Measurements from ENCODE around the gene SNX9.
"Not testable (repeated sequence)": the region's sequence is repeated elsewhere in the genome, so short reads cannot be mapped to it uniquely, and the experiment has no call there.

SNX9 gene

DNA sequence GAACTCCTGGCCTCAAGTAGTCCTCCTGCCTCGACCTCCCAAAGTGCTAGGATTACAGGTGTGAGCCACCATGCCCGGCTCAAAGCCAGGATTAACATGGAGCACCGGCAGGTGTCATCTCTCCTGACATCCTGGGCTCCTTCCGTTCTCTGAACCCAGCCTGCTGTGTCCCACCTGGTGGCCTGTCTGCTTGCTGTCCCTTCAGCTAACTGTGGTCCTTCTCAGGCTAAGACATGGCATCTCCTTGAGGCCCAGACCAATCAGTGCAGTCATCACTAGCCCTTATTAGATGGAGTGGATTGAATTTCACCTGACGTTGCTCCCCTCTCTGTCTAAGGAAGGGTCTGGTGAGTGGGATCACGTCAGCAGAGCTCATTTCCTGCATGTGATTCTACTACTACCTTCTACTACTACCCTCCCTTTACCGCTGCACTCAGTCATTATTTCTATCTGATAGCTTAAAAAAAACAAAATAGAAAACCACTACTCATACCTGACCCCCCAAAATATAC, 130.6 kb downstream of the SNX9 start:
- no peak for DNase-seq (ENCODE audit: low read depth, low spot score)

DNA sequence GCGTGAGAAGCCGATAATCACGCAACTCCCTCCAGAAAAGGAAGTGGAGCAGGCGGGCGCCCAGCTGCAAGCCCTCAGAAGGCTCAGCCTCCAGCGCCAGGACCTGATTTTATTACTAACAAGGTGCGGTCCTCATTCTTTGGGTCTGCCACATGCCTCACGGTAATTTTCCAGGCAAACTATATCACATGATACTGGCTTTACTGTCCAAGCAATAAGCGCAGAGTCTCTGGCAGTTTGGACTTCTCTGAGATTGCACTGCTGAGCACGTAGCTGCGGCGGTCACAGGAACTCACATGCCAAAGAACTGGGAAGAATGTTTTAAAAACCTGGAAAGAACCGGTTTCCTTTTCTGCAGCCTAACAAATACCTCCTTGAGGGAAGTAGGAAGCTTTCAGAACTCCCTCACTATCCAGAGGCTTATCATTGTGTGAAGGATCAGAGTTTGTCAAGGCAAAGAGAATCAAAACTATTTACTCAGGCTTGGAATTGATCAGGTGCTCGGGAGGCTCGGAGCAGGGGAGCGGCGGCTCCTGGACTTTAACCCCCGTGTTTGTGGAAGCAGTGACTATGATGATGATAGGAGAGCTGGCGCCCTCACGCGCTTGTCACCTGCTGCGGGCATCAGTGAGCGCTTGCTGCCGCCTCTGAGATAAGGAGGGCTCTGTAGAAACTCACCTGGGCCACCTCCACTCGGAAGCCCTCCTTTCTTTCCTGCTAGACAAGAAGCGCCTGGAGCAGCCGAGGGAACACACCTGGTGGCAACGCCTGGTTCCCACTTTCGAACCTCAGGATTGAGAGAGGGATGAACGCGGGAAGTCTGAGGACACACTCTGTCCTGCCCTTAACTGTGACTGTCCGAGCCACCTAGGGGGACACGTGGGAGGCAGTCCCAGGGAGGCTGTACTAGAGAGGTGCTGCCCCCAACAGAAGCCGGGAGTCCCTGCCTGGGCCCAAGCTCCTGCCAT, 131.4 kb downstream of the SNX9 start:
- DNase-seq (ENCODE audit: low read depth, low spot score), result no peak

DNA sequence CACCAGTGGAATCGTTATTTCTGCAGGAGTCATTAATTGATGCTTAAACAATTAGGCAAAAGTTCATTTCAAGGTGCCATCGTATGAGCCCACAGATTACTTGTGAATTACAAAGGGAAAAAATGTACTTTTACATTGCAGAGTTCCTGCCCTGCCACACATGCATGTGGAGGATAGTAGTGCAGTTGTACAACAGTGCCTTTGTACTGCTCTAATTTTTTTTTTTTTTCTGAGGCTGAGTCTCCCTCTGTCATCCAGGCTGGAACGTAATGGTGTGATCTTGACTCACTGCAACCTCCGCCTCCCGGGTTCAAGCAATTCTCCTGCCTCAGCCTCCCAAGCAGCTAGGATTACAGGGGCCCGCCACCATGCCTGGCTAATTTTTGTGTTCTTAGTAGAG, 132.6 kb downstream of the SNX9 start:
- no peak for DNase-seq (ENCODE audit: low read depth, low spot score)

DNA sequence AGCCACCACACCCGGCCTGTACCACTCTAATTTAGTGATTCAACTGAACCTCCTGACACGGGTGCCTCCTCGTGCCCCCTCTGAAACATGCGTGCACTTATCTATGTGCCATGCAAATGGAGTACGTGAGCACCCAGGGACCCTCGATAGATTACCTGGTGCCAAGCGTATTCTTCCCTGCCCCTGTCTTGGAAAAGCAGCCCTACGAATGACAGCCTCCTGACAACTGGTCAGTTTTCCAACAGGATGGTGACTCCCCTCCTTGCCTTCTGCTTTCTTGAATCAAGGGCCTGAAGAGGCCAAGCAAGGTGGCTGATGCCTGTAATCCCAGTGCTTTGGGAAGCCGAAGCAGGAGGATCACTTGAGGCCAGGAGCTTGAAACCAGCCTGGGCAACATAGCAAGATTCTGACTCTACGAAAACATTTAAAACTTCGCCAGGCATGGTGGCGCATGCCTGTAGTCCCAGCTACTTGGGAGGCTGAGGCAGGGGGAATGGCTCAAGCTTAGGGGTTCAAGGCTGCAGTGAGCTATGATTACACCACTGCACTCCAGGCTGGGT, 133.2 kb downstream of the SNX9 start:
- no peak for DNase-seq (ENCODE audit: low read depth, low spot score)

DNA sequence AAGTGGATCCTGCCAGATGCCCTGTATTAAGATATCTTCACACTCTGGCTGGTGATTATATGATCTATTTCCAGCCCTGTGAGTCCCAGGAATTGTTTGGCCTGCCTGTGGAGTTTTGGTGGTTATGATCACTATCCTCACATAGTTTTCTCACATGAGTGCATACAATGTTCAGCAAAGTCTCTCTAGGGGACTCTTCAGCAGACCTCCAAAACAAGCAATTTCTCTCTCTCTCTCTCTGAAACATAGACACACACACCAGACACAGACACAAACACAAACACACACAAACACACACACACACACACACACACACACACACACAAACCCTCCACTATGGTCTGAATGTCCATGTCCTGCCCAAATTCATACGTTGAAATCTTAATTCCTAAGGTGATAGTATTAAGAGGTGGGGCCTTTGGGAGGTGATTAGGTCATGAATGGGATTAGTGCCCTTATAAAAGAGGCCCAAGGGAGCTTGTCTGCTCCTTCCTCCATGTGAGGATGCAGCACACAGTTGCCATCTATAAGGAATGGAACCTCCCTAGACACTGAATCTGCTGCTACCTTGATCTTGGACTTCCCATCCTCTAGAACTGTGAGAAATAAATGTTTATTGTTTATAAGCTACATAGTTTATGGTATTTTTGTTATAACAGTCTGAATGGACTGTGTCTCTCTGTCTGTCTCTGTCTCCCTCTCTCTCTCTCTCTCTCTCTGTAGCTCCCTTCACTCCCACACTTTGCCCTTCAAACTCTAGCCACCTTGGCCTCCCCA, 136.6 kb downstream of the SNX9 start:
- no peak for DNase-seq (ENCODE audit: low read depth, low spot score)

DNA sequence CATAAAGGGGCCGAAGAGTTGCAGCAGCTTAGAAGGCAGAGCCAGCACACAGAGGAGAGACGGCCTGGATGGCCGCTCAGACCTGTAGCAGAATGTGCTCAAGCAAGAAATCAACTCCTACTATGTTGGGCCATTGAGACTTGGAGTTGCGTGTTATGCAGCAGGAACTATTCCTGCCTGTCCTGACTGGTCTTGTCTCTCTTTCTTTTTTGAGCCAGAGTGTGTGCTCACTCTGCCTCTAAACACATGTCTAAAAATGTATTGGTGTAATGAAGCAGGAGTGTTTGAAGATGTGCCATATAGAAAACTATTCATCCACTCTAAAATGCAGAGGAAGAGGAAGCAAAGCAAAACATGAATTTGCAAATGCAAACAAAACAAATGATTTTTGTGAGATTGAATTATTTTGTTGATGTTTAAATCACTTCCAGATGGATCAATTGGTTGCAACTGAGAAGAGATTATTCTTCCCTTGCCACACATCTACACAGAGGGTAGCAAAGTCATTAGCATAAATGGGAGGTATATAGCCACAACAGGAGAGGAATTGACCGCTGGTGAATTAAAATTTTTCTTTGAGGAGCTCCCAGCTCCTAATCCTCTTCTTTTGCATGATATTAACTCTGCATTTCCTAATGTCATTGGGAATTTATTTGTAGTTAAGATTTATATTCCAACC, 138.2 kb downstream of the SNX9 start:
- no peak for DNase-seq (ENCODE audit: low read depth, low spot score)

DNA sequence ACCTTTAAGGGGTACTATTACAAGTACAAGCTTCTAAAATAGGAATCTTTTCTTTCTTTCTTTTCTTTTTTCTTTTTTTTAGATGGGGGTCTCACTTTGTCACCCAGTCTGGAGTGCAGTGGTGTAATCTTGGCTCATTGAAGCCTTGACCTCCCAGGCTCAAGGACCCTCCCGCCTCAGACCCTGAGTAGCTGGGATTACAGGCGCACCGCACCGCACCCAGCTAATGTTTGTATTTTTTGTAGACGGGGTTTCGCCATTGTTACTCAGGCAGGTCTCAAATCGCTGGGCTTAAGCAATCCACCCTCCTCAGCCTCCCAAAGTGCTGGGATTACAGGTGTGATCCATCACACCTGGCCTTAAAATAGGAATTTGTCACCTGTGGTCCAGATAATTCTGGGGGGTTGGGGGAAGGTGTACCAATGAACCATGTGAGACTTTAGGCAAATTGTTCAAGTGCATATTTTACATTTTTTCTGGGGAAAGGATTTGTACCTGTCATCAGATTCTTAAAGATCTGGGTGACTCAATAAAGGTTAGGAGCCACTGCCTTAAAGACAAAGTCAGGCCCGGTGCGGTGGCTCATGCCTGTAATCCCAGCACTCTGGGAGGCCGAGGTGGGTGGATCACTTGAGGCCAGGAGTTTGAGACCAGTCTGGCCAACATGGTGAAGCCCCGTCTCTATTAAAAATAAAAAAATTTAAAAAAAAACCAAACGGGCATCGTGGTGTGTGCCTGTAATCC, 139.0 kb downstream of the SNX9 start:
- no peak for DNase-seq (ENCODE audit: low read depth, low spot score)

DNA sequence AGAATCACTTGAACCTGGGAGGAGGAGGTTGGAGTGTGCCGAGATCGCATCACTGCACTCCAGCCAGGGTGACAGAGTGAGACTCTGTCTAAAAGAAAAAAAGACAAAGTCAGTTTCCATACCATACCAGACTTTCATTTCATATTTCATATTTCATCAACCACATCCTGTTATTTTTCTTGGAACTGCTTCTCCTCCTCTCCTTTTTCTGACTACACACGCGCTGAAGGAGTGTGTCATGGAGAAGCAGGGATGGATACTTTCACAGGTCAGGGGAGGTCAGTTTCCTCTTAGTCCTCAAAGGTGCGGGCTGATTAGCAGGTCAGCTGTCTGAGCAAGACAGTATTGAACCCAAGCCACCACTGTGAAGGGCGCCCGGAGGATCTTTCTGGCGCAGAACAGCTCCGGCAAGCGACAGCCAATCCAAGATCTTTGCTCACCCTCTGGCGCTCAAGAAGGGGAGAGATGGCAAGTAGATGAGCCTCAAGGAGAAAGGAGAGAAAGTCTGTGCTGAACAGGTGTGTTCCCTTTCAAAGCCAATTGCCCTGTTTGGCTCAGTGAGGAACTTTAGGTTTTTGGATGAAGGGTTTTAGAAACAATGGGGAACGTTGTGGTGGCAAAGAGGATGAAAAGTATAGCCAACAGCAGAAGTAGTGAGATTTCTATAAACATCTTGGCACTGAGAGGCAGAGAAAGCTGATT, 139.7 kb downstream of the SNX9 start:
- no peak for DNase-seq (ENCODE audit: low read depth, low spot score)

DNA sequence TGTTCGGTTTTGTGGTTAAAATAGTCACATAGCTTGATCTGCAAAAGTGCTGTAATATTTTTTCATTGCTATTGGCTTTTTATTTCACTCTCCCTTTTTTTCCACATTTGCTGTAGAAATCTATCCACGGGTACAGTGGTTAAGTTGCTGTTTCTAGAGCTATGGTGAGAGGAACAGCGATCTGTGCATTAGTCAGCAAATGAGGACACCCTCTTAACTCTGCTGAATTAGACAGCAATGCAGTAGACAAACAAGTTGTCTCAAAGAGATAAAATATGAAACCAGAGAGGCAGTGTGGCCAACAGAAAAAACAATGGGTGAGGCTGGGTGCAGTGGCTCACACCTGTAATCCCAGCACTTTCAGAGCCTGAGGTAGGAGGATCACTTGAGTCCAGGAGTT, 141.1 kb downstream of the SNX9 start:
- DNase-seq (ENCODE audit: low read depth, low spot score), result no peak

DNA sequence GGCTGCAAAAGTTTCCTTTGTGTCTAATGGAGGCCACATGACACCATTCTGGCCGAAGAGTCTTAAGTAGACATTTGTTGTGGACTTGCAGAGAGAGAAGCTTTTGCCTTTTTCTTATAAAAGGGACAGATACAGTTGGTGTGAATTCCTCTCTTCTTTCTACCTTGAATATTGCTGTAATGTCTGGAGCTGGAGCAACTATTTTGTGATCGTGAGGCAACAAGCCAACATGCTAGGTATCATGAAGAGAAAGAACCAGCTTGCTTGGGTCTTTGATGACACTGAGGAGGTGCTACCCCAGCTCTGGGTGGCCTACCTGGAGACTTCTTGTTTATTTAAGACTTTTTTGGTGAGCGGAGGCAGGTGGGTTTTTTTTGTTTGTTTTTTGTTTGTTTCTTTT, 142.3 kb downstream of the SNX9 start:
- DNase-seq (ENCODE audit: low read depth, low spot score), result no peak

DNA sequence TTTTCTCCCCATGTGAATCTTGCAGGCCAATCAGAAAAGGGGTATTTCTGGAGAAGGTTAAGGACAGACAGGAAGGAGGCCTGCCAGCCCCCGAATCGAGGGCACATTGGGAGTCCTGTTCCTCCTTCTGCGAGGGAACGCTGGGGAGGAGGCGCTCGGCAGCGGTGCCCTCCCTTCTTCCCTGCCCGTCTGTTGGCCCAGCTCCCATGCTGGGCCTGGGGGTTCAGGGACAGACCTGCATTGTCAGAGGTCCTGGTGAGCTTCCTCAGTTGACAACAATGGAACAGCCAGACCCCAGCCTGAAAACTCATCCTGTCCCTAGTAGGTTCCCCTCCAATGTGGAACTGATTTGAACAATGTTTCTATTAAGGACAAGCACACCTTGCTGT, 143.5 kb downstream of the SNX9 start:
- DNase-seq (ENCODE audit: low read depth, low spot score), result no peak

DNA sequence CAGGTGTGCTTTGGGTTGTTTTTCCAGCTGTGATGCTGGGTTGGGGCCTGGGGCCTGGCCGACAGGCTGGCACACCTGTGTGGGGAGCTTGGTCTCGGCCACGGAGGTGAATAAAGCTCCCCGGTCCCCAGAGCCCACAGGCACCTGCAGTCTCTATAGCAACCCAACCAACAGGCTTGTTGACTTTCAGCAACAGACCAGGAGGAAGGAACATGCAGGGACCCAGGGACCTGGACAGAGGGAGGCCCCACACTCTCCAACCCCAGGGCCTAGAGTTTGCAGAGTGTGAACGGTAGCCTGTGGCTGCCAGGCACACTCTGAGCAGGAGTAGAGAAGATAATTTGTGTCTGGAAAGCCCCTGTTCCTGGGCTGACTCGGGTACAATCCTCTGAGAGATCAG, 144.0 kb downstream of the SNX9 start:
- DNase-seq (ENCODE audit: low read depth, low spot score), result no peak

DNA sequence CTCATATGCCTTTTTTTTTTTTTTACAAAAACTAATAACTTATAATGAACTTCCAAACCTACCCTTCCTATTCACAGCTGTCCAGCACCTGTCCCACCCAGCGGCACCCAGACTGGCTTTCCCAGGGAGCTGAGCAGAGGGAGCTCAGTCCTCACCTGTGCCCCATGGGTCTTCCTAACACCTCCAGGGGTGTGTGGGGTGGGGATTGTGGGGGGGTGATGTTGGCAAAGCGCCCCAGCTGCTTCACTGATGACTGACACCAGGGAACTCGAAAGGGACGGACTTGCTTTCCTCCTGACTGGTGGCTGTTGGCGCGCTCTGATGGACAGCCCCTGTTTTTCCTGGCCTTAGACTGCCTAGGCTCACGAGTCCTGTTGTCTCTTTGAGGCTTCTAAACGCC, 144.4 kb downstream of the SNX9 start:
- DNase-seq (ENCODE audit: low read depth, low spot score), result no peak

DNA sequence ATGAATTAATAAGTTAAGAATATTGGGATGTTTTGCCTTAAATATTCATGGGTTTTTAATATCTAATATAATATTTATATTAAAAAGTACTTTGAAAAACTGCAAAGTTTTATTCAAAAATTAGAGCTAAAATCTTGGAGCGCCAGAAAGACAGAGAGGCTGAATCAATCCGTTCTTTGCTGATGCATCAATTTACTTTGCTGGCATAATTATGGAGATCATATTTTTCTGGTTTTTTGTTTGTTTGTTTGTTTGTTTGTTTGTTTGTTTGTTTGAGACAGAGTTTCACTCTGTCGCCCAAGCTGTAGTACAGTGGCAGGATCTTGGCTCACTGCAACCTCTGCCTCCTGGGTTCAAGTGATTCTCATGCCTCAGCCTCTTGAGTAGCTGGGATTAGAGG, 149.1 kb downstream of the SNX9 start:
- DNase-seq (ENCODE audit: low read depth, low spot score), result not testable (repeated sequence)

DNA sequence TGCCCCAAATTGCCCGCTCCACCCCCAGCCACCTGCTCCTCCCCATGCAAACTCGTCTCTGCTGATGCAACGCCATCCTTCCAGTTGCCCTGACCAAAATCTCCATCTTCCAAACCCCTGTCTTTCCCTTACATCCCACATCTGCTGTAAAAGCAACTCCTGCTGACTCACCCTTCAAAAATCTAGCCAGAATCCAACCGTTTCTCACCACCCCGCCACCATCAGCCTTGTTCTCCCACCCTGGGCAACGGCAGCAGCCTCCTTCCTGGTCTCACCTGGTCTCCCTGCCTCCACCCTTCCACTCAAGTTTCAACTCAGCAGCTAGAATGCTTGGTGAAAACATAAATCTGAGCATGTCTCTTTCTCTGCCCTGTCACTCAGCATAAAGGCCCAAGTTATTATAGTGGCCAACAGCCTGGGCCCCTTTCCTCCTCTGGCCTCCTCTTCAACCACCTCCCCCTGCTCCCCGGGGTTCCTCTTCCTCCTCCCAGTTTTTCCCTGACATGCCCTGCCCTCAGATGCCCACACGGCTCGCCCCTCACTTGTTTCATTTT, 151.4 kb downstream of the SNX9 start:
- no peak for DNase-seq (ENCODE audit: low read depth, low spot score)

DNA sequence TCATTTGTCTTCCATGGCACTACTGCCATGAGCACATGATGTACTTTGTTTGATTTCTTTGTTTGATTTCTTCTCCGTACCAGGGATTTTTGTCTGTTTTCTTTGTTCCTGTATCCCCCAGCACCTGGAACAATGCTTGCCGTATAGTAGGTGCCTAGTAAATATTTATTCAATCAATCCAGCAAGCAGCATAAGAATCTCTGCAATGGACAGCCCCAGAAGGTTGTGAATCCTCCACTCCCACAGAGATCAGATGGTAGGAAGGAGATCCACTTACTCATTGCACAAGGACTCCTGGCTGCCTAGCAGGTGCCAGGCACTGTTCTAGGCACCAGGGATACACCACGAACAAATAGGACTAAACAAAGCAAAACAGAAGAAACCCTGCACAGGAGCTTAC, 151.9 kb downstream of the SNX9 start:
- no peak for DNase-seq (ENCODE audit: low read depth, low spot score)

DNA sequence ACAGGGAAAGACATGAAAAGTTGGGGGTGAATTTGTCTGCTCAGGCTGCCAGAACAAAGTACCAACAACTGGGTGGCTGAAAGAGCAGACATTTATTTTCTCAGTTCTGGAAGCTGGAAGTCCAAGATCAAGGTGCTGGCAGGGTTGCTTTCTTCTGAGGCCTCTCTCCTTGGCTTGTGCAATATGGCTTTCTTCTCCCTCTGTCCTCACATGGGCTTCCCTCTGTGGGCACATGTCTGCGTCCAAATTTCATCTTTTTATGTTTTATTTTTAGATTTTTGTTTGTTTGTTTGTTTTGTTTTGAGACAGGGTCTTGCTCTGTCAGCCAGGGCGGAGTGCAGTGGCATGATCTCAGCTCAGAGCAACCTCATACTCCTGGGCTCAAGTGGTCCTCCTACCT, 152.4 kb downstream of the SNX9 start:
- DNase-seq (ENCODE audit: low read depth, low spot score), result no peak

DNA sequence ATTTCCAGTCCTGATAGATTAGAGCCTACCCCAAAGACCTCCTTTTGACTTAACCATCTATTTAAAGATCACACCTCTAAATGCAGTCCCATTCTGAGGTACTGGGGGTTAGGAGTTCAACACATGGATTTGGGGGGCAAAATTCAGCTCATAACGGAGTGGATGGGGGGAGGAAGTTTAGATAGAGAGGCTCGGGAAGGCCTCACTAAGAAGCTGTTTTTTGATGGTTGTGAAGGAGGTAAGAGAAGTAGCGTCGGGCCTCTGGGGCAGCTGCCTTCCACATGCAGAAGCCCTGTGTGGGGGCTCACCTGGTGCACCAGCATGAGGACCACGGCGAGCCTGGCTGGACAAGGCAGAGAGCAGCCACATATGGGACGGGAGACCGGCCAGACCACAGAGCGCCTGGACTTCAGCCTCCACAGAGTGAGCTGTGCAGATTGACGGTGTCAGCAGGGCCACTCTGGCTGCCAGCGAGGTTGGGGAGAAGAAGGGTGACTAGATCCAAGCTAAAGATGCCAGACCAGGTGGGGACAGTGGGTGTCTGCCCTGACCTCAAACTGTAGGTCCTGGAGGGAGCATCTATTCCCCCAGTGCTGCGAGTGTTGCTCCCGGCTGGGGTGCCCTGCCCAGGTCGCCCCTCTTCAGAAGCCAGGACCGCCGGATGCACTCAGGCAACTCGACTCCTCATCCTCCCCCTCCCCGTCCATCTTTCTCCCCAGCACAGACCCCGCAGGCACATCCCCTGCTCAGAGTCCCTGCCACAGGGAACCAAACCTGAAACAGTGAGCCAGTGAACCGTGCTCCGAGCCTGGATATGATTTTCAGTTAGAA, 153.5 kb downstream of the SNX9 start:
- no peak for DNase-seq (ENCODE audit: low read depth, low spot score)

DNA sequence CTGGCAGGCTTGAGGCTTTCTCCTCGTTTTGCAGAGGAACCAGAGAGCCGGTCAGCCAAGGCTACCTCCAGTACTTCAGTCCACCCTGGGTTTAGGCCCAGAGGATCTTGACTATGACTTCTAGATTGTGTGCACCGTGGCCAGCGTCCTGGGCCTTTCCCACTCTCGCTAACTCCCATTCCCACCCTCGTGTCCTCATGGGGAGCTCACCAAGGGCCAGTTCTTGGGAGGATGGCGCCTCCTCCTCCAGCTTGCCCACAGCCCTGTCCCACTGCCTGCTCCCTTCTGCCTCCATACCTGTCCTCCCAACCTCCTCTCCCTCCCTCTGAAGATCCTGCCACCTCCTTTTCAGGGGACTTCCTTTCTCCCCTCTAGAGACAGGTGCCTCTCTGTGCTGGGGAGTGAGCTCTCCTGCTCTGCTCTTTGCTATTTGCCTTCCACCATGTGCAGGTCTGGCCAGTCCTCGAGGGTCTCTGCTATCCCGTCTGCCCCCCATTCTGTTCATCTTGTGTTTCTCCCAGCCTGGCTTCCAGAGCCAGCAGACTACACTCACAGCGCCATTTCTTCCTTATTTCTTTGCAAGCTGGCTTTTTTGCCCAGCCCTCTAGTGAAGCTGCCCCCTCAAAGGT, 154.2 kb downstream of the SNX9 start:
- no peak for DNase-seq (ENCODE audit: low read depth, low spot score)

All from activated CD4-positive, CD25-positive, alpha-beta regulatory T cell treated with anti-CD3 and anti-CD28 coated beads, Interleukin-2, amount 50 U/mL, for 16 hours (primary cell).